Measurements from ENCODE around the gene YEATS4. TPM values are rescaled to one million over a fixed set of nuclear protein-coding genes. Genes with fewer than 3 reads are reported as not detected.

The YEATS4 gene
- total and polyA plus RNA-seq, 10 donors: 11.3 to 36.5 (median 16.3) TPM

DNA sequence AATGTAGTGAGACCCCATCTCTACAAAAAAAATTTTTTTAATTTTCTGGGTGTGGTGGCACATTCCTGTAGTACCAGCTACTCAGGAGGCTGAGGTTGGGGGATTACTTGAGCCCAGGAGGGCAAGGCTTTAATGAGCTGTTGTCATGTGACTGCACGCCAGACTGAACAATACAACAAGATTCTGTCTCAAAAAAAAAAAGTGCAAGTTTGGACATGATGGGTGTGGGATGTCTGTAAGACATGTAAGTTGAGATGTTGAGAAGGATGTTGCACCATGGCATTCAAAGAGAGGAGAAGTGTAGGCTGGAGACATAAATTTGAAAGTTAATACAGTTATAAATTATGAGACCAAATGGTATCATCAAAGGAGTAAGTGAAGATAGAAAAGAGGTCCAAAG lies 23.5 kb downstream of the YEATS4 start:
- Histone ChIP-seq H3K36me3 (peaks cover 0 to 65% (median 19%) of the 10 kb centered on the region in 6 donors), H3K27ac (no peak overlapping the region), H3K4me3 (no peak overlapping the region), H3K9me3 (no peaks in the 10 kb centered on the region), H3K4me1 (no peaks in the 10 kb centered on the region), H3K27me3 (replicated peaks in 1 of 7) (no peaks in the 10 kb centered on the region)
- TF ChIP-seq, protein P1, sequence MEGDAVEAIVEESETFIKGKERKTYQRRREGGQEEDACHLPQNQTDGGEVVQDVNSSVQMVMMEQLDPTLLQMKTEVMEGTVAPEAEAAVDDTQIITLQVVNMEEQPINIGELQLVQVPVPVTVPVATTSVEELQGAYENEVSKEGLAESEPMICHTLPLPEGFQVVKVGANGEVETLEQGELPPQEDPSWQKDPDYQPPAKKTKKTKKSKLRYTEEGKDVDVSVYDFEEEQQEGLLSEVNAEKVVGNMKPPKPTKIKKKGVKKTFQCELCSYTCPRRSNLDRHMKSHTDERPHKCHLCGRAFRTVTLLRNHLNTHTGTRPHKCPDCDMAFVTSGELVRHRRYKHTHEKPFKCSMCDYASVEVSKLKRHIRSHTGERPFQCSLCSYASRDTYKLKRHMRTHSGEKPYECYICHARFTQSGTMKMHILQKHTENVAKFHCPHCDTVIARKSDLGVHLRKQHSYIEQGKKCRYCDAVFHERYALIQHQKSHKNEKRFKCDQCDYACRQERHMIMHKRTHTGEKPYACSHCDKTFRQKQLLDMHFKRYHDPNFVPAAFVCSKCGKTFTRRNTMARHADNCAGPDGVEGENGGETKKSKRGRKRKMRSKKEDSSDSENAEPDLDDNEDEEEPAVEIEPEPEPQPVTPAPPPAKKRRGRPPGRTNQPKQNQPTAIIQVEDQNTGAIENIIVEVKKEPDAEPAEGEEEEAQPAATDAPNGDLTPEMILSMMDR (IDR thresholded peaks at IDR 0.05 in 8 of 11, conservative IDR thresholded peaks at IDR 0.05 in 3 of 11): no peak
- TF ChIP-seq POLR2AphosphoS5 (IDR thresholded peaks at IDR 0.05): no peak
- TF ChIP-seq POLR2A (IDR thresholded peaks at IDR 0.05): no peak
- intact Hi-C loops (cut with DNase I; ENCODE audit: low total_unique reads): no loop called here
- no peak for DNase-seq
- WGBS, 5 donors: 90 to 99% (median 93%) methylated on average over 1 of the region's 1 CpG

DNA sequence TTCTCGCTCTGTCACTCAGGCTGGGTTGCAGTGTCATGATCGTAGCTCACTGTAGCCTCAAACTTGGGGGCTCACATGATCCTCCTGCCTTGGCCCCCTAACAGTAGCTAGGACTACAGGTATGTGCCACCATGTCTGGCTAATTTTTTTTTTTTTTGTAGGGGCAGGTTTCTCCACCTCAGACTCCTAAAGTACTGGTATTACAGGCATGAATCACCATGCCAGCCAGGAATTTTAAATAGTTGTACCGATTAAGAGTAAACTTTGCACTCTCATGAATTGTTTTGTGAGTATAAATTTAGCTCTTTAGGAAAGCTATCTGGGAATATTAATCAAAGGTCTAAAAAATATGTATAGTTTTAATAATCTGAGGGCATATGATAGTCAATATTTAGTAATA lies 25.5 kb downstream of the YEATS4 start:
- intact Hi-C loops (cut with DNase I; ENCODE audit: low total_unique reads): no loop called here
- TF ChIP-seq, protein P1 (IDR thresholded peaks at IDR 0.05 in 8 of 11, conservative IDR thresholded peaks at IDR 0.05 in 3 of 11): no peak
- WGBS, 5 donors: 88 to 99% (median 93%) methylated on average over 3 of the region's 3 CpGs
- Histone ChIP-seq H3K4me3 (no peak overlapping the region), H3K4me1 (no peaks in the 10 kb centered on the region), H3K9me3 (no peaks in the 10 kb centered on the region), H3K27me3 (replicated peaks in 1 of 7) (no peaks in the 10 kb centered on the region), H3K27ac (no peak overlapping the region), H3K36me3 (peaks cover 0 to 56% (median 9%) of the 10 kb centered on the region in 6 donors)
- DNase-seq: no peak

DNA sequence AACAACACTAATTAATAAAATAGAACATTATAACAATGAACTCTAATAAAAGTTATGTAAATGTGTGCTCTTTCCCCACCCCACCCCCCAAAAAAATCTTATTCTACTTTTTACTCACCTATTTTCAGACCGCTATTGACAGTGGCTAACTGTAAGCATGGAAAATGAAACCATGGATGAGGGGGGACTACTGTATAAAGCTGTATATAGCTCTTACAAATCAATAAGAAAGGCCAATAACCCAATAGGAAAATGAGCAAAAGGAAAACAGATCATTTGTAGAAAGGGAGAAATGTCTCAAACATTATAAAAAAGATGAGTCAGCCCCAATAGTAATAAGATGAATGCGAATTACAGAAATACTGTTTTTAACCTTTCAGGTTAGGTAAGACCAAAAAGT lies 27.4 kb downstream of the YEATS4 start:
- no peaks in the 10 kb centered on the region for H3K27me3 ChIP-seq (replicated peaks in 1 of 7)
- H3K36me3 ChIP-seq: peaks cover 0 to 59% (median 15%) of the 10 kb centered on the region in 6 donors
- 80 to 90% (median 85%) methylated on average over 2 of the region's 2 CpGs for WGBS, 5 donors
- DNase-seq: no peak
- intact Hi-C loops (cut with DNase I; ENCODE audit: low total_unique reads): no loop called here
- H3K27ac ChIP-seq: no peak overlapping the region
- no peaks in the 10 kb centered on the region for H3K4me1 ChIP-seq
- TF ChIP-seq, protein P1 (IDR thresholded peaks at IDR 0.05 in 8 of 11, conservative IDR thresholded peaks at IDR 0.05 in 3 of 11): no peak
- no peaks in the 10 kb centered on the region for H3K9me3 ChIP-seq
- H3K4me3 ChIP-seq: no peak overlapping the region

DNA sequence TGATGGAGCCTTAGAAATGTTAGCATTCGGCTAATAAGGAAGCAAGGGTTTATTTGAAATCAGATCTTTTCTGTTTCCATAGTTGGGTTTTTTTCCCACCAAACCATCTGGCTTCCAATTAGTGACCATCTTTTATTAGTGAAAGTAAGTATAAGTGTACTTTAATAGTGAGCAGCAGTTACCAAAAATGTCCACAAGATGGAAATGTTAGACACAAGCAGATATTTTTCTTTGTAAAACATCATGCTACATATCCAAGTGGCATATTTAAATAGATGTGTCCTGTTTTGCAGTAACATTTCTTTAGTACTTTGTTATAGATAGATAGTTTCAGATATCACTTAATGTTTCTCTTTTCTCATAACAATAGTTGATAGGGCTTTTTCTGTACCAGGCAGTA lies 28.8 kb downstream of the YEATS4 start:
- TF ChIP-seq POLR2A (IDR thresholded peaks at IDR 0.05): no peak
- TF ChIP-seq, protein P1 (IDR thresholded peaks at IDR 0.05 in 8 of 11, conservative IDR thresholded peaks at IDR 0.05 in 3 of 11): peak in 8 of 11 experiments; percentile 5 to 42 (median 30)
- H3K9me3 ChIP-seq: no peaks in the 10 kb centered on the region
- DNase-seq: no peak
- no peak overlapping the region for H3K4me3 ChIP-seq
- H3K36me3 ChIP-seq: peaks cover 0 to 53% (median 17%) of the 10 kb centered on the region in 6 donors
- WGBS, 5 donors: 69 to 96% (median 90%) methylated on average over 1 of the region's 1 CpG
- no peak overlapping the region for H3K27ac ChIP-seq
- intact Hi-C loops (cut with DNase I; ENCODE audit: low total_unique reads): no loop called here
- no peaks in the 10 kb centered on the region for H3K4me1 ChIP-seq
- no peaks in the 10 kb centered on the region for H3K27me3 ChIP-seq (replicated peaks in 1 of 7)
